ENCODE data around the gene DNM3.

DNM3 gene

DNA sequence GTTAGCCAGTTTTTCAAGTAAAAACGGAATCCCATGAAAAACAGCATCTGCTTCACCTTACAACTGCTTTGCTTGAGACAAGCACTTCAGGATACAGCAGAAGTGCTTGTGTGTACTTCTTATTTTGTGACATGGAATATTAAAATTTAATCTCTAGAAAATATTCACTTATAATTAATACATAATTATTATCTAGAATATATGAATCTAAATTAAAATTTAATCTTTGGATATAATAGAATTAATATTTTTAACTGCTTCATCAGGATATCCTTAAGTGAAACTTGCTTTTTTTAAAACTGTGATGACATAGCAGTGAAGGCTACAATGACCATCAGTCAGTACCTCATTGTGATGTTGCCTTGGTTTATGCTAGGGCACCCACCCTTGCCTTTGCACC is 430.8 kb downstream of the DNM3 start:
- Histone ChIP-seq H3K27me3 (ENCODE audit: control insufficient read depth, low read length) (no peaks in the 10 kb centered on the region), H3K4me3 (ENCODE audit: low read length) (no peak overlapping the region), H4K20me1 (ENCODE audit: control insufficient read depth, insufficient read depth, low read depth, low read length) (no peaks in the 10 kb centered on the region), H3K9me2 (replicated peaks; ENCODE audit: control insufficient read depth, low read length) (no peaks in the 10 kb centered on the region), H3K4me1 (ENCODE audit: control insufficient read depth, low read length) (no peaks in the 10 kb centered on the region), H3K79me2 (ENCODE audit: control insufficient read depth, low read length) (no peaks in the 10 kb centered on the region), H3K36me3 (ENCODE audit: control insufficient read depth, low read length) (no peaks in the 10 kb centered on the region), H3K9me3 (ENCODE audit: control insufficient read depth, insufficient read depth, low read length) (no peaks in the 10 kb centered on the region), H3K4me2 (ENCODE audit: low read length) (no peak overlapping the region), H3F3A (ENCODE audit: control insufficient read depth, insufficient read depth) (no peaks in the 10 kb centered on the region), H3K27ac (ENCODE audit: low read depth, low read length) (no peak overlapping the region)
- TF ChIP-seq EZH2phosphoT487 (IDR thresholded peaks at IDR 0.05; ENCODE audit: borderline replicate concordance, low read length): no peak
- TF ChIP-seq, protein P1, sequence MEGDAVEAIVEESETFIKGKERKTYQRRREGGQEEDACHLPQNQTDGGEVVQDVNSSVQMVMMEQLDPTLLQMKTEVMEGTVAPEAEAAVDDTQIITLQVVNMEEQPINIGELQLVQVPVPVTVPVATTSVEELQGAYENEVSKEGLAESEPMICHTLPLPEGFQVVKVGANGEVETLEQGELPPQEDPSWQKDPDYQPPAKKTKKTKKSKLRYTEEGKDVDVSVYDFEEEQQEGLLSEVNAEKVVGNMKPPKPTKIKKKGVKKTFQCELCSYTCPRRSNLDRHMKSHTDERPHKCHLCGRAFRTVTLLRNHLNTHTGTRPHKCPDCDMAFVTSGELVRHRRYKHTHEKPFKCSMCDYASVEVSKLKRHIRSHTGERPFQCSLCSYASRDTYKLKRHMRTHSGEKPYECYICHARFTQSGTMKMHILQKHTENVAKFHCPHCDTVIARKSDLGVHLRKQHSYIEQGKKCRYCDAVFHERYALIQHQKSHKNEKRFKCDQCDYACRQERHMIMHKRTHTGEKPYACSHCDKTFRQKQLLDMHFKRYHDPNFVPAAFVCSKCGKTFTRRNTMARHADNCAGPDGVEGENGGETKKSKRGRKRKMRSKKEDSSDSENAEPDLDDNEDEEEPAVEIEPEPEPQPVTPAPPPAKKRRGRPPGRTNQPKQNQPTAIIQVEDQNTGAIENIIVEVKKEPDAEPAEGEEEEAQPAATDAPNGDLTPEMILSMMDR (IDR thresholded peaks at IDR 0.05; ENCODE audit: low read depth, low read length, poor library complexity, severe bottlenecking): no peak

DNA sequence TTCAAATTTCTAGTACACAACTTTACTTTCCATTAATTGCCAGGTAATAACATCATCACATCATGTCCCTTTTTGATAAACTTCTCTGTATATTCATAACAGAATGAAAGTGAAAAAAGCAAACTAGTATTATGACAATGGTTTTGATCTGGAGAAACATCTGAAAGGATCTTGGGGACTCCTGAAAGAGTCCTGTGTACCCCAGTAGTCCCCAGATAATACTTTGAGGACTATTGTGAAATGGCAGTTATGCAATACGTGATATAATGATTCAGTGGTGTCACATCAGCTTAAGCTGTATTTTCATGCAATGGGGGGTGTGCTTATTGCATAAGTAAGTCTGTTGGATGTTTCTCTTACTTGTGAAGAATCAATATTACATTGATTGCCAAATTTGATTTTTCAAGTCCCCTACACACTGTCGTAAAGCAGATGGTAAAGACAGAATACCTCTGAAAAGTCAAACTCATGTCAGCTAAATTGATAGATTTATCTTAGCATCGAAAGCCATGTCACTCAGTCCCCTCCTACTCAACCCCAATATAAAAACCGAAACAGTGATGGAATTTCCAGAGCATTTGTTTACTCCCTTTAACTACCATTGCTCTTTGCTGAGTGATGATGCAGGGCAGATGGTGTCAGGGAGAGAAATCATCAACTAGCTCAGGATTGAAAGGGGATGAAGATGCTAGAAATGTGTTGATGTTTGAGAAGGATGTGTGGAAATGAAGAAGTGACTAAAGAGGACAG is 432.5 kb downstream of the DNM3 start:
- no peak overlapping the region for H3K4me2 ChIP-seq (ENCODE audit: low read length)
- H3K27ac ChIP-seq (ENCODE audit: low read depth, low read length): no peak overlapping the region

DNA sequence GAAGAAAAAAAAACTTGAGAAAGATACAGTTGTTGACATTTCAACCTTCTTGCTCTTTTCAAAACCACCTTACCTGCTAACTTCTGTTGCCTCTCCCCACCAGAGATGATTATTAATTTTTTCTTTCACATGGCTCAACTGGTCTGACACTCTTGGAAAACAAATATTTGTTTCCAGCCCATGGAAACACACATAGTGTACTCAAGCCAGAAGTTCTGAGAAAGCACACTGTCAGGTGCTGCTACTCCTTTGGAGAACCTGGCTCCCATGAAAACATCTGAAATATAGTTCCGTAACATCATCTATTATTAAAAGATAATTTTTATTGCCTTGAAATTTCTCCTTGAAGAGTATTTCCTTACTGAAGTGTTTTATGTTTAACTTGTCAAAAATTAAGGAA is 434.2 kb downstream of the DNM3 start:
- Histone ChIP-seq H3K4me2 (ENCODE audit: low read length) (no peak overlapping the region), H3K4me1 (ENCODE audit: control insufficient read depth, low read length) (no peaks in the 10 kb centered on the region), H4K20me1 (ENCODE audit: control insufficient read depth, insufficient read depth, low read depth, low read length) (no peaks in the 10 kb centered on the region), H3K36me3 (ENCODE audit: control insufficient read depth, low read length) (no peaks in the 10 kb centered on the region), H3F3A (ENCODE audit: control insufficient read depth, insufficient read depth) (no peaks in the 10 kb centered on the region), H3K4me3 (ENCODE audit: low read length) (no peak overlapping the region), H3K79me2 (ENCODE audit: control insufficient read depth, low read length) (no peaks in the 10 kb centered on the region), H3K9me2 (replicated peaks; ENCODE audit: control insufficient read depth, low read length) (no peaks in the 10 kb centered on the region), H3K9me3 (ENCODE audit: control insufficient read depth, insufficient read depth, low read length) (no peaks in the 10 kb centered on the region), H3K27me3 (ENCODE audit: control insufficient read depth, low read length) (no peaks in the 10 kb centered on the region), H3K27ac (ENCODE audit: low read depth, low read length) (no peak overlapping the region)
- TF ChIP-seq, protein P1 (IDR thresholded peaks at IDR 0.05; ENCODE audit: low read depth, low read length, poor library complexity, severe bottlenecking): no peak
- TF ChIP-seq EZH2phosphoT487 (IDR thresholded peaks at IDR 0.05; ENCODE audit: borderline replicate concordance, low read length): no peak

More for the DNA sequence above, 432.5 kb downstream of the DNM3 start:
- no peaks in the 10 kb centered on the region for H3K9me3 ChIP-seq (ENCODE audit: control insufficient read depth, insufficient read depth, low read length)
- H3K4me3 ChIP-seq (ENCODE audit: low read length): no peak overlapping the region
- no peaks in the 10 kb centered on the region for H3F3A ChIP-seq (ENCODE audit: control insufficient read depth, insufficient read depth)
- H3K27me3 ChIP-seq (ENCODE audit: control insufficient read depth, low read length): no peaks in the 10 kb centered on the region
- no peaks in the 10 kb centered on the region for H3K79me2 ChIP-seq (ENCODE audit: control insufficient read depth, low read length)
- H3K36me3 ChIP-seq (ENCODE audit: control insufficient read depth, low read length): no peaks in the 10 kb centered on the region
- TF ChIP-seq, protein P1 (IDR thresholded peaks at IDR 0.05; ENCODE audit: low read depth, low read length, poor library complexity, severe bottlenecking): no peak
- TF ChIP-seq EZH2phosphoT487 (IDR thresholded peaks at IDR 0.05; ENCODE audit: borderline replicate concordance, low read length): no peak
- H3K9me2 ChIP-seq (replicated peaks; ENCODE audit: control insufficient read depth, low read length): no peaks in the 10 kb centered on the region
- no peaks in the 10 kb centered on the region for H4K20me1 ChIP-seq (ENCODE audit: control insufficient read depth, insufficient read depth, low read depth, low read length)
- H3K4me1 ChIP-seq (ENCODE audit: control insufficient read depth, low read length): no peaks in the 10 kb centered on the region

Measured in DOHH2 (cell line).